NT2/D1 (cell line): ENCODE results near the gene CAPZA2.
"Not testable (repeated sequence)": the region's sequence is repeated elsewhere in the genome, so short reads cannot be mapped to it uniquely, and the experiment has no call there.

ENCODE experiments used
- DNase-seq: peaks from one replicate; pipeline ENCODE4 v3.0.0-alpha.2; 2011; ENCODE audit warnings: low read depth, low spot score
- H3K27me3 ChIP-seq: 2 replicates; pipeline ENCODE4 v1.6.0; 2011; ENCODE audit warnings: mild to moderate bottlenecking; ENCODE audit not compliant: insufficient read length, insufficient read depth
- H3K36me3 ChIP-seq: 2 replicates; pipeline ENCODE4 v1.6.1; 2011; ENCODE audit warnings: mild to moderate bottlenecking, low read length, mixed read lengths; ENCODE audit not compliant: insufficient read depth, insufficient read length
- H3K4me1 ChIP-seq: 2 replicates; pipeline ENCODE4 v1.5.1; 2011; ENCODE audit not compliant: insufficient read depth, insufficient read length
- H3K4me3 ChIP-seq: 2 replicates; pipeline ENCODE4 v1.5.1; 2011; ENCODE audit warnings: low read depth; ENCODE audit not compliant: insufficient read length
- H3K9ac ChIP-seq: 2 replicates; pipeline ENCODE4 v1.6.0; 2011; ENCODE audit warnings: low read depth; ENCODE audit not compliant: insufficient read length
- H3K9me3 ChIP-seq: 2 replicates; pipeline ENCODE4 v1.5.1; 2011; ENCODE audit warnings: mild to moderate bottlenecking, low read length; ENCODE audit not compliant: insufficient read depth
- SUZ12 ChIP-seq: IDR thresholded peaks from 2 replicates; pipeline ENCODE4 v1.6.1; 2011; ENCODE audit not compliant: insufficient read length, insufficient read depth; ENCODE audit errors: extremely low read depth
- YY1 ChIP-seq: IDR thresholded peaks from 2 replicates; pipeline ENCODE4 v1.6.1; 2011; ENCODE audit not compliant: insufficient read length, insufficient read depth
- ZNF274 ChIP-seq: IDR thresholded peaks from 2 replicates; pipeline ENCODE4 v1.6.1; 2011; ENCODE audit warnings: mild to moderate bottlenecking, low read depth, low read length

The CAPZA2 gene

GRCh38 chr7:116953906-116954838, 91.8 kb downstream of the CAPZA2 start:
- Histone ChIP-seq H3K27me3 (no peaks in the 10 kb centered on the region), H3K9ac (peak overlapping the region; percentile 95), H3K4me1 (peaks cover 2% of the 10 kb centered on the region), H3K9me3 (no peaks in the 10 kb centered on the region), H3K36me3 (peaks cover 12% of the 10 kb centered on the region), H3K4me3 (peak overlapping the region; percentile 78)
- TF ChIP-seq YY1 (no peak), SUZ12 (no peak), ZNF274 (no peak)
- peak; percentile 66 for DNase-seq

- Histone ChIP-seq H3K9me3 (no peaks in the 10 kb centered on the region), H3K4me1 (peaks cover 2% of the 10 kb centered on the region), H3K27me3 (no peaks in the 10 kb centered on the region), H3K9ac (no peak overlapping the region), H3K36me3 (peaks cover 12% of the 10 kb centered on the region), H3K4me3 (no peak overlapping the region)
- DNase-seq, result no peak
- TF ChIP-seq YY1 (no peak), ZNF274 (no peak), SUZ12 (no peak)
These were observed 93.0 kb downstream of the CAPZA2 start for GRCh38 chr7:116955340-116955739.

GRCh38 chr7:116955801-116956476, 93.6 kb downstream of the CAPZA2 start:
- TF ChIP-seq YY1 (no peak), ZNF274 (no peak), SUZ12 (no peak)
- Histone ChIP-seq H3K9ac (no peak overlapping the region), H3K36me3 (peaks cover 12% of the 10 kb centered on the region), H3K9me3 (no peaks in the 10 kb centered on the region), H3K4me1 (peaks cover under 1% of the 10 kb centered on the region), H3K4me3 (no peak overlapping the region), H3K27me3 (no peaks in the 10 kb centered on the region)
- no peak for DNase-seq

- TF ChIP-seq YY1 (no peak), SUZ12 (no peak), ZNF274 (no peak)
- H3K4me3 ChIP-seq, result no peak overlapping the region
- no peak overlapping the region for H3K9ac ChIP-seq
- no peaks in the 10 kb centered on the region for H3K9me3 ChIP-seq
- H3K27me3 ChIP-seq, result no peaks in the 10 kb centered on the region
- no peaks in the 10 kb centered on the region for H3K4me1 ChIP-seq
- H3K36me3 ChIP-seq, result peaks cover 12% of the 10 kb centered on the region
- no peak for DNase-seq
These were observed 94.1 kb downstream of the CAPZA2 start for GRCh38 chr7:116956477-116956804.

- H3K36me3 ChIP-seq, result peaks cover 12% of the 10 kb centered on the region
- TF ChIP-seq YY1, result no peak
- TF ChIP-seq SUZ12, result no peak
- no peak for TF ChIP-seq ZNF274
- no peaks in the 10 kb centered on the region for H3K4me1 ChIP-seq
- DNase-seq, result no peak
- no peaks in the 10 kb centered on the region for H3K27me3 ChIP-seq
- no peaks in the 10 kb centered on the region for H3K9me3 ChIP-seq
- no peak overlapping the region for H3K9ac ChIP-seq
- H3K4me3 ChIP-seq, result no peak overlapping the region
These were observed 95.5 kb downstream of the CAPZA2 start for GRCh38 chr7:116957874-116958273.

GRCh38 chr7:116961966-116962673, 99.7 kb downstream of the CAPZA2 start:
- not testable (repeated sequence) for H3K9ac ChIP-seq, H3K9me3 ChIP-seq, H3K4me3 ChIP-seq, H3K27me3 ChIP-seq, DNase-seq, H3K36me3 ChIP-seq, H3K4me1 ChIP-seq

GRCh38 chr7:116963234-116963633, 100.8 kb downstream of the CAPZA2 start:
- no peak for DNase-seq
- TF ChIP-seq ZNF274, result no peak
- TF ChIP-seq SUZ12, result no peak
- Histone ChIP-seq H3K36me3 (no peaks in the 10 kb centered on the region), H3K4me1 (no peaks in the 10 kb centered on the region), H3K9me3 (no peaks in the 10 kb centered on the region), H3K27me3 (no peaks in the 10 kb centered on the region), H3K4me3 (no peak overlapping the region), H3K9ac (no peak overlapping the region)
